Measurements from ENCODE around the gene PPARD. TPM values are rescaled to one million over a fixed set of nuclear protein-coding genes. Genes with fewer than 3 reads are reported as not detected.
A peak's percentile ranks its signal among the peaks of the same experiment; 100 is the strongest.
"Not testable (repeated sequence)": the region's sequence is repeated elsewhere in the genome, so short reads cannot be mapped to it uniquely, and the experiment has no call there.

PPARD gene
- total RNA-seq, 4 donors from 2014 or later = 6.3 to 16.7 (median 12.0) TPM

DNA sequence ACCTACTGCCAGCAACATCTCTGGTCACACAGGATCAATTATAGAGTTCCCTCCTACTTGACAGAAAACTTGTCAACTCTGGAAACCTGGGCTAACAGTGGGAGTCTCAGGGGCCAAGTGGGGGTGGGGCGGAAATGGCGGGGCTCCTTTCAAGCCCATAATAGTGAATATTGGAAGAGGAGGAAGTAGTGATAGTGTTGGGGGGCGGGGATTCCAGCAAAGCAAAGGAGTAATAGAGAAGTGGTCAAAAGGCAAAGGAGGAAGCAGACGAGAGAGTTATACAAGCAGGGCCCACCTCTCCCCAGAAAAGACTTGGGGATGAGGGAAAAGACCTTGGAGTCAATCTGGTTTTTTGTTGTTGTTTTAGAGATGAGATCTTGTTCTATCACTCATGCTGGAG is 42.7 kb upstream of the PPARD start:
- Histone ChIP-seq H3K27ac (no peak overlapping the region), H3K9me3 (no peaks in the 10 kb centered on the region), H3K27me3 (no peaks in the 10 kb centered on the region), H3K4me1 (peaks cover 17 to 19% of the 10 kb centered on the region in 2 donors), H3K4me3 (no peak overlapping the region), H3K36me3 (peaks cover 0 to 9% of the 10 kb centered on the region in 2 donors)
- DNase-seq (no peak), ATAC-seq (no peak)
- intact Hi-C loops (cut with DNase I; ENCODE audit: low total_unique reads) = no loop called here
- TF ChIP-seq, protein P1, sequence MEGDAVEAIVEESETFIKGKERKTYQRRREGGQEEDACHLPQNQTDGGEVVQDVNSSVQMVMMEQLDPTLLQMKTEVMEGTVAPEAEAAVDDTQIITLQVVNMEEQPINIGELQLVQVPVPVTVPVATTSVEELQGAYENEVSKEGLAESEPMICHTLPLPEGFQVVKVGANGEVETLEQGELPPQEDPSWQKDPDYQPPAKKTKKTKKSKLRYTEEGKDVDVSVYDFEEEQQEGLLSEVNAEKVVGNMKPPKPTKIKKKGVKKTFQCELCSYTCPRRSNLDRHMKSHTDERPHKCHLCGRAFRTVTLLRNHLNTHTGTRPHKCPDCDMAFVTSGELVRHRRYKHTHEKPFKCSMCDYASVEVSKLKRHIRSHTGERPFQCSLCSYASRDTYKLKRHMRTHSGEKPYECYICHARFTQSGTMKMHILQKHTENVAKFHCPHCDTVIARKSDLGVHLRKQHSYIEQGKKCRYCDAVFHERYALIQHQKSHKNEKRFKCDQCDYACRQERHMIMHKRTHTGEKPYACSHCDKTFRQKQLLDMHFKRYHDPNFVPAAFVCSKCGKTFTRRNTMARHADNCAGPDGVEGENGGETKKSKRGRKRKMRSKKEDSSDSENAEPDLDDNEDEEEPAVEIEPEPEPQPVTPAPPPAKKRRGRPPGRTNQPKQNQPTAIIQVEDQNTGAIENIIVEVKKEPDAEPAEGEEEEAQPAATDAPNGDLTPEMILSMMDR (IDR thresholded peaks at IDR 0.05 in 4 of 5, conservative IDR thresholded peaks at IDR 0.05 in 1 of 5) = no peak
- TF ChIP-seq POLR2A (IDR thresholded peaks at IDR 0.05) = no peak
- in situ Hi-C loops (cut with MboI; ENCODE audit: low sequenced_read_pairs in 4 of 4) = no loop called here

DNA sequence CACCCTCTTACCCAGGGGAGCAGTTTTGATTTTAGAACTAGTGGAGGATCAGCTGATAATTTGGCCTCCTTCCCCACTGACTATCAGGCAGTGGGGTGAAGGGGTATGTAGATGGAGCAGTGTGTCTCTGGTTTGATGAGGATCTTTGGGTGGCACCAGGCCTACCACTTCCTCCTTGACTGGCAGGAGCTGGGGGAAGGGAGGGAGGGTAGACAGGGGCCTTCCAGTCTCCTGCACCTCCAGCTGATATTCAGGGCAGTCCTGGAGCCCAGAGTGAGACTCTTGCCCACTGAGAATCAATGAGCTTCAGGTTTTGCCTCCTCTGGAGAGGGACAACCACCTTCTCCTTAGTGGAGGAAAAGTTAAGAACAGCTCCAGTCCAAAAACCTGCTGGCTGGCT is 41.5 kb upstream of the PPARD start:
- H3K27ac ChIP-seq = no peak overlapping the region
- H3K36me3 ChIP-seq = no peaks in the 10 kb centered on the region
- ATAC-seq = no peak
- H3K27me3 ChIP-seq = no peaks in the 10 kb centered on the region
- in situ Hi-C loops (cut with MboI; ENCODE audit: low sequenced_read_pairs in 4 of 4) (no loop called here), intact Hi-C loops (cut with DNase I; ENCODE audit: low total_unique reads) (no loop called here)
- H3K9me3 ChIP-seq = no peaks in the 10 kb centered on the region
- TF ChIP-seq, protein P1 (IDR thresholded peaks at IDR 0.05 in 4 of 5, conservative IDR thresholded peaks at IDR 0.05 in 1 of 5) = no peak
- TF ChIP-seq POLR2A (IDR thresholded peaks at IDR 0.05) = no peak
- no peak for DNase-seq
- no peak overlapping the region for H3K4me3 ChIP-seq
- H3K4me1 ChIP-seq = peaks cover 13% of the 10 kb centered on the region in 2 donors

DNA sequence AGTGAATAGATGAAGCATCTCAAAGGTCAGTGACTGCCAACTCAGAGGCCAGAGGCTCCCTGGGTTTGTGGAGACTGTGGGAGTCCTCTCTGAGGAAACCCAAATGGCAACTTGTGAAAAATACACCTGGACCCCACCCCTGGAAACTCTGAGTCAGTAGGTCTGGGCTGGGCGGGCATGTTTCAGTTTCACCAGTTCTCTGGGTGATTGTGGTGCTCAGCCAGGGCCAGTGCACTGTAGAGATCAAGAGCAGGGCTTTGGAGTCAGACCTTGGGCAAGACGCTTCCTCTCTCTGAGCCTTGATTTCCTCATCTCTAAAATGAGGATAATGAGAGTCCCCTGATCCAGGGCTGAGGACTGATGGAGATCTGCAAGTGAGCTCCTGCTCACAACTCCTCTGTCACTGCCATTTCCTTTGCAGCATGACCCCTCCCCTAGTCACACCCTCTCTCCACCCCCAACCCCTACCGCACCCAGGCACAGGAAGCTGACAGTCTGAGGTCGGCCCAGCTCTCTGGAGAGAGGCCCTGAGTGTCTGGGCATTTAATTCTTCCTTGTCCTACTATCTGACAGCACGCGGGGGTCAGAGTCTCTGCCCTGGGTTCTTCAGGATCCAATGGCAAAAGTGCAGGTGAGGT is 39.6 kb upstream of the PPARD start:
- in situ Hi-C loops (cut with MboI; ENCODE audit: low sequenced_read_pairs in 4 of 4) (no loop called here), intact Hi-C loops (cut with DNase I; ENCODE audit: low total_unique reads) (no loop called here)
- Histone ChIP-seq H3K9me3 (no peaks in the 10 kb centered on the region), H3K4me1 (peaks cover 0 to 7% of the 10 kb centered on the region in 2 donors), H3K27me3 (no peaks in the 10 kb centered on the region), H3K27ac (no peak overlapping the region), H3K4me3 (no peak overlapping the region), H3K36me3 (no peaks in the 10 kb centered on the region)
- DNase-seq = peak in 1 of 2 donors; percentile 30
- ATAC-seq = peak; percentile 16 to 36
- TF ChIP-seq, protein P1 (IDR thresholded peaks at IDR 0.05 in 4 of 5, conservative IDR thresholded peaks at IDR 0.05 in 1 of 5) = no peak
- TF ChIP-seq POLR2A (IDR thresholded peaks at IDR 0.05) = no peak

DNA sequence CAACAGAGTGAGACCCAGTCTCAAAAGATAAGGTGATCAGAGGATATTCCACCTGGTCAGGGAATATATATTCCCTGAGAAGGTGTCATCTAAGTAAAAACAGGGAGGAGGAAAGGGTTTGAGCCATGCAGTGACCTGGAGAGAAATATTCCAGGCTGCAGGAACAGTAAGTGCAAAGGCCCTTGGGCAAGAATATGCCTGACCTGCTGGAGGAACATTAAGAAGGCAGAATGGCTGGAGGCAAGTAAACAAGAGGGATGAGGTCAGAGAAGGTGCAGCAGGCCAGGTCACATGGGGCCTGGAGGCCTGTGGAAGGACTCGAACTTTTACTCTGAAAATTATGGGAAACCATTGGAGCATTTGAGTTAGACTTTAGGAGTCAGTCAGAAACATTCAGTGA is 38.1 kb upstream of the PPARD start:
- in situ Hi-C loops (cut with MboI; ENCODE audit: low sequenced_read_pairs in 4 of 4) = no loop called here
- no peak for ATAC-seq
- DNase-seq = no peak
- Histone ChIP-seq H3K36me3 (no peaks in the 10 kb centered on the region), H3K4me3 (no peak overlapping the region), H3K27ac (no peak overlapping the region), H3K4me1 (peaks cover 0 to 7% of the 10 kb centered on the region in 2 donors), H3K9me3 (no peaks in the 10 kb centered on the region), H3K27me3 (no peaks in the 10 kb centered on the region)
- no peak for TF ChIP-seq POLR2A (IDR thresholded peaks at IDR 0.05)
- TF ChIP-seq, protein P1 (IDR thresholded peaks at IDR 0.05 in 4 of 5, conservative IDR thresholded peaks at IDR 0.05 in 1 of 5) = no peak
- intact Hi-C loops (cut with DNase I; ENCODE audit: low total_unique reads) = no loop called here

DNA sequence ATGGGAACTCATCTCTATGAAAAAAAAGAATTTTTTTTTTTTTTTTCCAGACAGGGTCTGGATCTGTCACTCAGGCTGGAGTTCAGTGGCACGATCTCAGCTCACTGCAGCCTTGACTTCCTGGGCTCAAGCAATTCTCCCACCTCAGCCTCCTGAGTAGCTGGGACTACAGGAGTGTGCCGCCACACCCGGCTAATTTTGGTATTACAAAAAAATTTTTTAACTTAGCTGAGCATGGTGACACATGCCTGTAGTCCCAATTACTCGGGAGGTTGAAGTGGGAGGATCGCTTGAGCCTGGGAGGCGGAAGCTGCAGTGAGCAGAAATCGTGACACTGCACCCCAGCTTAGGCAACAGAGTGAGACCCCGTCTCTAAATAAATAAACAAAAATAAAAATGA is 37.2 kb upstream of the PPARD start:
- Histone ChIP-seq H3K36me3 (no peaks in the 10 kb centered on the region), H3K27ac (no peak overlapping the region), H3K4me3 (no peak overlapping the region), H3K9me3 (no peaks in the 10 kb centered on the region), H3K4me1 (peaks cover 0 to 7% of the 10 kb centered on the region in 2 donors), H3K27me3 (no peaks in the 10 kb centered on the region)
- TF ChIP-seq, protein P1 (IDR thresholded peaks at IDR 0.05 in 4 of 5, conservative IDR thresholded peaks at IDR 0.05 in 1 of 5) = no peak
- TF ChIP-seq POLR2A (IDR thresholded peaks at IDR 0.05) = no peak
- intact Hi-C loops (cut with DNase I; ENCODE audit: low total_unique reads) (no loop called here), in situ Hi-C loops (cut with MboI; ENCODE audit: low sequenced_read_pairs in 4 of 4) (no loop called here)
- ATAC-seq = no peak
- DNase-seq = no peak

DNA sequence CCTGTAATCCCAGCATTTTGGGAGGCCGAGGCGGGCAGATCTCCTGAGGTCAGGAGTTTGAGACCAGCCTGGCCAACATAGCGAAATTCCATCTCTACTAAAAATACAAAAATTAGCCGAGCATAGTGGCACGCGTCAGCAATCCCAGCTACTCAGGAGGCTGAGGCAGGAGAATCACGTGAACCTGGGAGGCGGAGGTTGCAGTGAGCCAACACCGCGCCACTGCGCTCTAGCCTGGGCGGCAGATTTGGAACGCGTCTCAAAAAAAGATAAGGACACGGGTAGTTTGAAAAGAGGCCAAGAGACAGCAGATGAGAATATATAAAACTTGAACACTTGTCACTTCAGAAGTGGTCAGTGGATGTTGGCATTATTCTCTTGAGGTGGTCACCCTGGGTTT is 35.2 kb upstream of the PPARD start:
- H3K9me3 ChIP-seq; H3K4me1 ChIP-seq; H3K27ac ChIP-seq; intact Hi-C loops (cut with DNase I; ENCODE audit: low total_unique reads); H3K27me3 ChIP-seq; H3K36me3 ChIP-seq; ATAC-seq; in situ Hi-C loops (cut with MboI; ENCODE audit: low sequenced_read_pairs in 4 of 4); DNase-seq; H3K4me3 ChIP-seq: not testable (repeated sequence)

DNA sequence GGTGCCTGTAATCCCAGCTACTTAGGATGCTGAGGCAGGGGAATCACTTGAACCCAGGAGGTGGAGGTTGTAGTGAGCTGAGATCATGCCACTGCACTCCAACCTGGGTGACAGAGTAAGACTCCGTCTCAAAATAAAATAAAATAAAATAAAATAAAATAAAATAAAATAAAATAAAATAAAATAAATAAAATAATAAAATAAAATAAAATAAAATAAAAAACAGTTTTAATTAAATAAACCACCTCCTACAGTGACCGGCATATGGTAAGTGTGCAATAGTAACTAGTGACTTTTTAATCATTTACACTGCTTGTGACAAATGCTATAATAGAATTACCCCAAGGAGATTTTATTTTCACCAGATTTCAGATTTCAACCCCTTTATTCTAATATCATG is 33.8 kb upstream of the PPARD start:
- ATAC-seq; H3K36me3 ChIP-seq; H3K9me3 ChIP-seq; intact Hi-C loops (cut with DNase I; ENCODE audit: low total_unique reads); H3K4me1 ChIP-seq; H3K27me3 ChIP-seq; H3K27ac ChIP-seq; H3K4me3 ChIP-seq; DNase-seq; in situ Hi-C loops (cut with MboI; ENCODE audit: low sequenced_read_pairs in 4 of 4): not testable (repeated sequence)

Data from gastrocnemius medialis (tissue), 4 donors.